ENCODE data around the gene TM4SF5.

TM4SF5 gene

GRCh38 chr17:4771519-4772234 lies at the start of gene TM4SF5:
Gene TM4SF5 (plus strand): TSS chr17:4771886. CDS start chr17:4771923, 37 bp downstream.
- in situ Hi-C loops (cut with HindIII; ENCODE audit: low sequenced_read_pairs): no loop called here

GRCh38 chr17:4722678-4723240 lies 48.9 kb upstream of the TM4SF5 start:
- in situ Hi-C loops (cut with HindIII; ENCODE audit: low sequenced_read_pairs): loop anchor here (10.0 kb wide), 1 partner anchor 68 kb away; no protein-coding TSS in a partner anchor

- in situ Hi-C loops (cut with HindIII; ENCODE audit: low sequenced_read_pairs): loop anchor here (10.0 kb wide), 1 partner anchor 70 kb away; no protein-coding TSS in a partner anchor
Measured at GRCh38 chr17:4724650-4725049, 47.0 kb upstream of the TM4SF5 start.

- in situ Hi-C loops (cut with HindIII; ENCODE audit: low sequenced_read_pairs): loop anchor here (10.0 kb wide), 1 partner anchor 71 kb away; no protein-coding TSS in a partner anchor
Measured at GRCh38 chr17:4725646-4726310, 45.9 kb upstream of the TM4SF5 start.

- in situ Hi-C loops (cut with HindIII; ENCODE audit: low sequenced_read_pairs): loop anchor here (10.0 kb wide), 1 partner anchor 73 kb away; no protein-coding TSS in a partner anchor
Measured at GRCh38 chr17:4728124-4728523, 43.6 kb upstream of the TM4SF5 start.

- in situ Hi-C loops (cut with HindIII; ENCODE audit: low sequenced_read_pairs): no loop called here
Measured at GRCh38 chr17:4733073-4733531, 38.6 kb upstream of the TM4SF5 start.

GRCh38 chr17:4734857-4735475 lies 36.7 kb upstream of the TM4SF5 start:
- in situ Hi-C loops (cut with HindIII; ENCODE audit: low sequenced_read_pairs): no loop called here

- in situ Hi-C loops (cut with HindIII; ENCODE audit: low sequenced_read_pairs): no loop called here
Measured at GRCh38 chr17:4735876-4736651, 35.6 kb upstream of the TM4SF5 start.

GRCh38 chr17:4738136-4739121 lies 33.3 kb upstream of the TM4SF5 start:
- in situ Hi-C loops (cut with HindIII; ENCODE audit: low sequenced_read_pairs): no loop called here

- in situ Hi-C loops (cut with HindIII; ENCODE audit: low sequenced_read_pairs): no loop called here
Measured at GRCh38 chr17:4739122-4740024, 32.3 kb upstream of the TM4SF5 start, which contains the start of the genes CXCL16 and ZMYND15. Gene CXCL16 (minus strand): TSS chr17:4739928. CDS start chr17:4739339, 589 bp downstream. Gene ZMYND15 (plus strand): TSS chr17:4739833. CDS start chr17:4740549, 716 bp downstream.

GRCh38 chr17:4740025-4740351 lies 31.7 kb upstream of the TM4SF5 start:
- in situ Hi-C loops (cut with HindIII; ENCODE audit: low sequenced_read_pairs): no loop called here

- in situ Hi-C loops (cut with HindIII; ENCODE audit: low sequenced_read_pairs): no loop called here
Measured at GRCh38 chr17:4740584-4740983, 31.1 kb upstream of the TM4SF5 start.

GRCh38 chr17:4741544-4741943 lies 30.1 kb upstream of the TM4SF5 start:
- in situ Hi-C loops (cut with HindIII; ENCODE audit: low sequenced_read_pairs): no loop called here

- in situ Hi-C loops (cut with HindIII; ENCODE audit: low sequenced_read_pairs): no loop called here
Measured at GRCh38 chr17:4742133-4742532, 29.6 kb upstream of the TM4SF5 start.

GRCh38 chr17:4742629-4743028 lies 29.1 kb upstream of the TM4SF5 start:
- in situ Hi-C loops (cut with HindIII; ENCODE audit: low sequenced_read_pairs): no loop called here

GRCh38 chr17:4743216-4743615 lies 28.5 kb upstream of the TM4SF5 start:
- in situ Hi-C loops (cut with HindIII; ENCODE audit: low sequenced_read_pairs): no loop called here

- in situ Hi-C loops (cut with HindIII; ENCODE audit: low sequenced_read_pairs): no loop called here
Measured at GRCh38 chr17:4743898-4744297, 27.8 kb upstream of the TM4SF5 start.
